ENCODE data around the gene POLA2. TPM values are rescaled to one million over a fixed set of nuclear protein-coding genes. Genes with fewer than 3 reads are reported as not detected.

The POLA2 gene
- total RNA-seq, 1 donor from 2014 or later: 43.4 TPM

DNA sequence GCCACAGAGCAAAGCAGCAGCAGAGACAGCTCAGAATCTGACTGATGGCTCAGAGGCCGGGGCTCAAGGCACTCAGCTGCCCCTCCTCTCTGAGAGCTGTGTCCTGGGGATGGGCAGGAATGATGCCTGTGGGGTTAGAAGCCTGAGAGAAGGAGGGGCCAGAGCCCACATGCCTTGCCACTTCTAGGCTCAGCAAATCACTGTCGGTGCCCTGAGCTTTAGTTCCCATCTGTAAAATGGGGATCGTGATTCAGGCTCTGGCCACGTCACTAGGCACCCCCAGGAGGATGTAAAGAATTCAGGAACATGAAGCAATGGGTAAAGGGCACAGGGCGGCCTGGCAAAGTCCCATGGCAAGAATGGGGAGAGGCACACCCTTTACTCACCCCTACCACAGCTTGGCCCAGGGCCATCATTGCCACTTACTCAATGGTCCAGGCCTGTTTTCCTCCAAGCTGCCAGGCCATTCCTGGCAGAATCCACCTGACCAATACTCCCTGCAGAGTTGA lies 49.5 kb downstream of the POLA2 start:
- intact Hi-C loops (cut with micrococcal nuclease): no loop called here
- TF ChIP-seq, protein P1, sequence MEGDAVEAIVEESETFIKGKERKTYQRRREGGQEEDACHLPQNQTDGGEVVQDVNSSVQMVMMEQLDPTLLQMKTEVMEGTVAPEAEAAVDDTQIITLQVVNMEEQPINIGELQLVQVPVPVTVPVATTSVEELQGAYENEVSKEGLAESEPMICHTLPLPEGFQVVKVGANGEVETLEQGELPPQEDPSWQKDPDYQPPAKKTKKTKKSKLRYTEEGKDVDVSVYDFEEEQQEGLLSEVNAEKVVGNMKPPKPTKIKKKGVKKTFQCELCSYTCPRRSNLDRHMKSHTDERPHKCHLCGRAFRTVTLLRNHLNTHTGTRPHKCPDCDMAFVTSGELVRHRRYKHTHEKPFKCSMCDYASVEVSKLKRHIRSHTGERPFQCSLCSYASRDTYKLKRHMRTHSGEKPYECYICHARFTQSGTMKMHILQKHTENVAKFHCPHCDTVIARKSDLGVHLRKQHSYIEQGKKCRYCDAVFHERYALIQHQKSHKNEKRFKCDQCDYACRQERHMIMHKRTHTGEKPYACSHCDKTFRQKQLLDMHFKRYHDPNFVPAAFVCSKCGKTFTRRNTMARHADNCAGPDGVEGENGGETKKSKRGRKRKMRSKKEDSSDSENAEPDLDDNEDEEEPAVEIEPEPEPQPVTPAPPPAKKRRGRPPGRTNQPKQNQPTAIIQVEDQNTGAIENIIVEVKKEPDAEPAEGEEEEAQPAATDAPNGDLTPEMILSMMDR (IDR thresholded peaks at IDR 0.05): no peak
- Mint-ChIP-seq H3K36me3 (ENCODE audit: low read depth) (no peaks in the 10 kb centered on the region), H3K27ac (no peak overlapping the region), H3K9me3 (no peaks in the 10 kb centered on the region), H3K27me3 (peaks cover 8% of the 10 kb centered on the region), H3K4me1 (peaks cover 5% of the 10 kb centered on the region), H3K4me3 (no peak overlapping the region)
- CTCF ChIA-PET: interaction anchor here (1.2 to 7.9 kb wide), 2 partner anchors 19 to 36 kb away, joined by 3 to 110 read pairs; partner anchors contain the start of gene DPF2
- DNase-seq (no peak), ATAC-seq (ENCODE audit: low read depth) (no peak)
- POLR2A ChIA-PET: interaction anchor here (2.0 kb wide), 1 partner anchor 18 kb away, joined by 4 read pairs; no protein-coding TSS in a partner anchor

DNA sequence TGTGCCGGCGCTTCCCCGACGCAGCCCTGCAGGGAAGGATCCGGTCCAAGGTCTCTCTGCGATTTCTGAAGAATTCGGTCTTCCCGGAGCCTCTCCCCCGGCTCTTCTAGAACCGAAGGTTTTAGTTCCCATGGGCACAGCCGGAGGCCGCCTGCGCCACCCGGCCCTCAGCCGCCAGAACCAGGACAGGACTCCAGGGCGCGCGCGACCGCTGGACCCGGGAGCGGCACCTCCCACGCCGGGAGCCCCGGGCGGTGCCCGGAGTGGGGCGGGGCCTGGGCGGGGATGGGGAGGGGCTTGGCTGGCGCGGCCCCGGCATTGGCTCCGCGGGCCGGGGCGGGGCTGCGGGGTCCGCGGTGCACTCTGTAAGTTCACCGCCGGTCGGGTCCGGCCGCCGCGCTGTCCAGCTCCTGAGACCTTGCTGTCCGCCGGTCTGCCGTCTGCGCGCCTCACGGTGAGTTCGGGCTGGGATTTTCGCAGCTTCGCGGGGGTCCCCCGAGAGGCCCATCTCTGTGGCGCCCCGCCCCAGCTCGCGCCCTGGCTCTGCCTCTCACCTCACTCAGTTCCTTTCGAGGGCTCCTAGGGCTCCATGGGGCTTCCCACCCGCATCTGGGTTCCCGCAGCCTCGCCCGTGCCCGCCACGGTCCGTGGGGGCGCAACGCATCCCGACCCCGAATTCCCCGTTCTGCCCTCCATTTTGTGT lies 52.9 kb downstream of the POLA2 start, which contains the start of gene CDC42EP2:
Gene CDC42EP2 (plus strand): TSS at position 366 of the 703 bp plus-strand sequence. CDS start 6,033 bp downstream, outside the sequence.
- Mint-ChIP-seq H3K4me1 (peaks cover 5% of the 10 kb centered on the region), H3K4me3 (peak within 1 kb of the TSS; percentile 83), H3K36me3 (ENCODE audit: low read depth) (no peaks in the 10 kb centered on the region), H3K9me3 (no peaks in the 10 kb centered on the region), H3K27me3 (peaks cover 8% of the 10 kb centered on the region), H3K27ac (no peak within 1 kb of the TSS)
- intact Hi-C loops (cut with micrococcal nuclease): loop anchor here (1.0 kb wide), 7 partner anchors 16 to 300 kb away; partner anchors contain the start of genes ARL2 and TIGD3
- DNase-seq: peak; percentile 79
- POLR2A ChIA-PET: interaction anchor here (0.6 to 2.3 kb wide), 12 partner anchors 15 to 243 kb away, joined by 3 to 16 read pairs (median 4); partner anchors contain the start of genes DPF2, POLA2, TM7SF2 and ZNHIT2
- peak; percentile 95 for ATAC-seq (ENCODE audit: low read depth)
- CTCF ChIA-PET: interaction anchor here (0.7 to 7.9 kb wide), 18 partner anchors 15 to 423 kb away, joined by 3 to 110 read pairs (median 4); partner anchors contain the start of genes CAPN1, DPF2, FAU and MRPL49
- TF ChIP-seq, protein P1 (IDR thresholded peaks at IDR 0.05): no peak

DNA sequence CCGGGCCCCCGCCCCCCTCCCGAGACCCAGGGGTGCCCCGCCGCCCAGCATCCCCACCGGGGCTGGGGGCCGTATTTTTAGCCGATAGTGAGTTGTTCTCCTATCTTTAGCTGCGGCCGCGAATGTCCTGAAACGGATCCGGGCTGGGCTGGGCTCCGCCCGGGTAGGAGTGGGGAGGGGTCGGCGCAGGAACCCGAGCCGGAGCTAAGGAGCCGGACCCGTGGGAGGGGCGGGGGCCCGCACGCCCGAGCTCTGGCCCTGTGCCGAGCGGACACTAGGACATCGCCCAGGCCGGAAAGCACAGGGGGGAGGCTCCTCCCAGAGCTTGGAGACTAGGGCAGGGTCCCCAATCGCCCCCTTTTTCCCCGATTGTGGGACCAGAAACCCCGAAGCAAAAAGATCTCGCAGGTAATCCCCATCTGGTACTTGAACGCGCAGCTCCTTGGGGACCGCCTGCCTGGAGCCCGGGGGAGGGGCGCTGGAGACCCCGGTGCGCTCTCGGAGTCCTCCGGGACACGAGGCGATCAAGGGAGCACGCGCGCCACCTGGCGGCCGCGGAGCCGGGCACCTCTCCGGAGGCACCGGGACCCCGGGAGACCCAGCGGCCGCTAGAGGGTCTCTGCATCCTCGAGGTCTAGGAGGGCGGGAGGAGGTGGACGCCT lies 53.6 kb downstream of the POLA2 start:
- peak overlapping the region; percentile 83 for H3K4me3 Mint-ChIP-seq
- TF ChIP-seq, protein P1 (IDR thresholded peaks at IDR 0.05): peak; percentile 98
- peaks cover 8% of the 10 kb centered on the region for H3K27me3 Mint-ChIP-seq
- CTCF ChIA-PET: interaction anchor here (0.7 to 7.9 kb wide), 21 partner anchors 15 to 423 kb away, joined by 3 to 110 read pairs (median 4); partner anchors contain the start of genes CAPN1, DPF2, FAU and MRPL49
- no peaks in the 10 kb centered on the region for H3K36me3 Mint-ChIP-seq (ENCODE audit: low read depth)
- no peak overlapping the region for H3K27ac Mint-ChIP-seq
- POLR2A ChIA-PET: interaction anchor here (0.6 to 2.3 kb wide), 13 partner anchors 14 to 205 kb away, joined by 3 to 16 read pairs (median 5); partner anchors contain the start of genes DPF2, POLA2, TM7SF2 and ZNHIT2
- no peaks in the 10 kb centered on the region for H3K9me3 Mint-ChIP-seq
- DNase-seq (peak; percentile 89), ATAC-seq (ENCODE audit: low read depth) (peak; percentile 61)
- intact Hi-C loops (cut with micrococcal nuclease): loop anchor here (1.0 kb wide), 7 partner anchors 15 to 301 kb away; partner anchors contain the start of genes ARL2 and TIGD3
- peaks cover 5% of the 10 kb centered on the region for H3K4me1 Mint-ChIP-seq

DNA sequence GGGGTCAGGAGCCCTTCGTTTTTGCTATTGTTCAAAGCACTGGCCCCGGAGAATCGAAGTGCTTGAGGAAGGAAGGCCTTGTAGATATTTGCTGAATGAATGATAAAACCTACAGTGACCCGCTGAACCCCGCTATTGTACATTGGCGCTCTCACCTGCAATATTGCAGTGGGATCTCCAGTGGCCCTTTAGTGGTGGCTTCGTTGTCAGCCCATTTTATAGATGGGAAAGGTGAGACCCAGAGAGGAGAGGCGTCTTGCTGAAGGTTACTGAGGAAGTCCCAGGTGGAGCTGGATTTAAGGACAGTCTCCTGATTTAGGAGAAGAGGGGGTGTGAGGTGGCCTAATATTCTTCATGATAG lies 54.1 kb downstream of the POLA2 start:
- peak overlapping the region; percentile 83 for H3K4me3 Mint-ChIP-seq

More for the DNA sequence above, 54.1 kb downstream of the POLA2 start:
- ChIA-PET CTCF (interaction anchor here (0.6 to 7.9 kb wide), 15 partner anchors 10 to 205 kb away, joined by 3 to 110 read pairs (median 4); partner anchors contain the start of genes CAPN1, DPF2 and TM7SF2), POLR2A (interaction anchor here (0.6 to 2.3 kb wide), 11 partner anchors 14 to 205 kb away, joined by 3 to 16 read pairs (median 5); partner anchors contain the start of genes DPF2, POLA2 and ZNHIT2)
- intact Hi-C loops (cut with micrococcal nuclease): loop anchor here (1.0 kb wide), 7 partner anchors 14 to 302 kb away; partner anchors contain the start of genes ARL2 and TIGD3
- DNase-seq (no peak), ATAC-seq (ENCODE audit: low read depth) (no peak)
- Mint-ChIP-seq H3K4me1 (peaks cover 5% of the 10 kb centered on the region), H3K36me3 (ENCODE audit: low read depth) (no peaks in the 10 kb centered on the region), H3K27me3 (peaks cover 8% of the 10 kb centered on the region), H3K27ac (no peak overlapping the region), H3K9me3 (no peaks in the 10 kb centered on the region)
- TF ChIP-seq, protein P1 (IDR thresholded peaks at IDR 0.05): peak; percentile 10

All from activated B cell treated with CpG ODN at 0.5 μM for 24 hours (primary cell).